ENCODE results near the gene ZMYND12.

Gene ZMYND12

DNA sequence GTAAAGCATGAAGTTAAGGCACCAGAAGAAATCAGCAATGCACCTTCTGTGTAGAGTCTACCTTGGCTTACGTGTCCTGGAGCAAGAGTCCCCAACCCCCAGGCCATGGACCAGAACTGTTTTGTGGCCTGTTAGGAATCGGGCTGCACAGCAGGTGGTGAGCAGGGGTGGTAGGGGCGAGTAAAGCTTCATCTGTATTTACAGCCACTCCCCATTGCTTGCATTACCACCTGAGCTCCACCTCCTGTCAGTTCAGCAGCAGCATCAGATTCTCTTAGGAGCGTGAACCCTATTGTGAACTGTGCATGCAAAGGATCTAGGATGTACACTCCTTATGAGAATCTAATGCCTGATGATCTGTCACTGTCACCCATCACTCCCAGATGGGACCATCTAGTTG is 21.5 kb downstream of the ZMYND12 start:
- no peak for DNase-seq

DNA sequence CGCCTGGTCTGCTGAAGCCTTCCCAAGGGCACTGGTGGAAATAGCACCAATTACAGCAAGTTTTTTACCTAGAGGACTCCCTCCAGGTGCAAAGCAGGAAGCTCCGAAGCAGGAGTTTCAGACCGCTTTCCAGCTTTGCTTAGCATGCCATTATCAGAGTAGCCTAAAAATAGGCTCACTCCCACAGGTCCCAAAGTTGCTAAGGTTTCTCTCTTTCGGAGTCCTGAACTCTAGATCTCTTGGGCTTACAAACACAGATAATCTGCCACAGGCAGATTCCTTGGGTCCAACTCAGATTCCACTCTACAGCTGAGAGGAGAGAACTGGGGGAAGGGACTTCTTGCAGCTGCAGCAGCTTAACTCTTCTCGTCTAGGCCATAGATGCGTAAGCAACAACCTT is 22.5 kb downstream of the ZMYND12 start:
- DNase-seq, result no peak

DNA sequence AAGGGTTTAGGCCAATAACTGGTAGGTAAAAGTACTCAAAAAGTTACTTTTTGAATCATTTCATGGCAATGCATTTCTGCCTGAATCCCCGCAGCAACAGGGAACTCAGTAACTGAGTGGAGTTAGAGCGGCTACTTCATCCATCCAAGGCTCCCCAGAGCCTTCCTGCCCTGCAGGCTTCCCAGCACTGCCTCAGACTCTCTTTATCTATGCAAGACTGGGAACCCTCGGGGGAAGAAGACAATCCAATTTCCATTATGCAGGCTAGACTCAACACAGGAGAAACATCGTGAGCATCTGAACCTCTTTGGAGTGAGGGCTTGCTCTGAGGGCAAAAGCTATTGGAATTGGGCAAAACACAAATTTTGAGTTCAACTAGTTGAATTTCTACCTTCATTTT is 23.1 kb downstream of the ZMYND12 start:
- no peak for DNase-seq

DNA sequence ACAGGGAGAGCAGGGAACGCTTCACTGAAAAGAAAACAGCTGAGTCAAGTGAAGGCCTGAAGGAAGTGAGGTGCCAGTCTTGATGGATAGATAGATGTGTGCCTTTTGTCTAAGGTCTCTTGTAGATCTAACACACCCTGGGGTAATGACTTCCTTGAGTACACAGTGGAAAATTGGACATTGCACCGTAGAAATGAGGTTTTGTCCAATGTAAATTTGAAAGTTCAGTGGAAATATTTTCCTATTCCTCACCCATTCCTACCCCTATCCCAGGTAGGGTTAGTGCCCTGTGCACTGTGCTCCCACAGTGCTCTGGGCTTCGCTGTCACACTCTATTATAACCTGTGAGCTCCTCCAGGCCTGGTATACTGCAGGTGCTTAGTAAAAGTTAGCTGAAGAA is 24.3 kb downstream of the ZMYND12 start:
- no peak for DNase-seq

DNA sequence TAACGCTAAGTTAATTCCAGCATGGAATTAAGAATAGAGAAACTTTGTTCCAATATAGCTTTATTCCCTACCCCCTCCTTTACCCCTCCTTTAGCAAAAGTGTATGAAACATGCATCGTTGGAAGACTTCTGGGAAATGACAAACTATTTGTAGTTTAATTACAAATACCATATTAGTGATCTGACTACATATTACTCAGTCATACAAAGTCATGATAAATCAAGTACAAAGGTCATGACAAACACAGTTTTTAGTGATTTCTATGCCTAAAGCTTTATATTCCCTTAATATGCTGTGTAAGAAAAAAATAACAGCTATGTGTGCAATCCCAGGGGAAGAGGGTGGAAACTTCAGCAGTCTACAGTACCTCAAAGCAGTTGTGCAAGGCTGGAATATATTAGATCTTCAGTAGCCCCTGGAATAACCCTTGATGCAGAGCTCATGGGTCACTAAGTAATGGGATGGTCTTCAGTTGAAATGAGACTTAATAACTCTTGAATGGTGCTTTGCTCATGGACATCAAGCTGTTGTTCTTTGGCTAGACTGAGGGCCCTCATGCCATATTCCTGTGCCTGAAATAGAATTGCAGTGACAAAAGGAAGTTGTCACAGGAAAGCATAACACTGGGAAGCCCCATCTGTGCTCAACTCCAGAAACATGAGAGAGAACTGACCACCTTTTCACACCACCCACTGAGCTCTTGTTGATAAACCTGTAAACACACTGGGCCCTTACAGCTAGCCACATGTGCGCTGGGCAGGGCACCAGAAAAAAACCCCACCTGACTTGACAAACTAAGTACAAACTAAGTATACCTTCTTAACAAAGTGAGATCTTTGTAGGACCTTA is 25.3 kb downstream of the ZMYND12 start:
- DNase-seq, result no peak

DNA sequence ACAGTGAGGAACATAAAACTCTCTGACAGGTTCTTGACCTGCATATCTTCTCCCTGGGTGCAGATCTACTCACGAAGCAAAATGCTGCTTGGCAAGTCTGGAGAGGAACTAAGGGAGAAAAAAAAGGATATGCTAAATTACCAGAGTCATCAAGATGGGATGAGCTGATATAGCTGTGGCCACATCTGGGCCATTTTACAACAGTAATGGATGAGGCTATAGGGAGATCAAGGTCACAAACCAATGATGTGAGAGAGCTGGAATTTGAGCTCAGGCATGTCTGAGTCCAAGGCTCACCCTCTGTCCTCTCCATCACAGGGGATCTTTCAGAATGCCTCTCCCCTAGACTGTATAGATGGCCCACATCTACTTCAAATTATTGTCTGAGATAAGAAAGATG is 26.2 kb downstream of the ZMYND12 start:
- no peak for DNase-seq

DNA sequence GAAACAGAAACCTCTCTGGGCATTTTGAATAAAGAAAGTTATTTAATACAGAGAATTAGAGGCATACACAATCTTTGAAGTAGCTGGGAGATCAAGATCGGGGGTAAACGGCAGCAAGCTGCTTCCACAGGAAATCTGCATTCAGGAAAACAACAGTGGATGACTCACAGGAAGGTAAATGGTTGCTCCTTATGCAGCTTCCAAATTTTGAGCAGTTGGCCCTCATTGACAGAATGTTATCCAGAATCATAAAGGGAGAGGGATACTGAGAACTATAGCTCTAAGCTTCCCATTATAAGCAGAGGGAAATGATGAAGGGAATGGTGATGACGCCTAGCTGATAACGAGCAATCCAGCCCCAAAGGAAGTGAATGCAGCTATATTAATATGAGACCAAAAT is 28.6 kb downstream of the ZMYND12 start:
- no peak for DNase-seq

DNA sequence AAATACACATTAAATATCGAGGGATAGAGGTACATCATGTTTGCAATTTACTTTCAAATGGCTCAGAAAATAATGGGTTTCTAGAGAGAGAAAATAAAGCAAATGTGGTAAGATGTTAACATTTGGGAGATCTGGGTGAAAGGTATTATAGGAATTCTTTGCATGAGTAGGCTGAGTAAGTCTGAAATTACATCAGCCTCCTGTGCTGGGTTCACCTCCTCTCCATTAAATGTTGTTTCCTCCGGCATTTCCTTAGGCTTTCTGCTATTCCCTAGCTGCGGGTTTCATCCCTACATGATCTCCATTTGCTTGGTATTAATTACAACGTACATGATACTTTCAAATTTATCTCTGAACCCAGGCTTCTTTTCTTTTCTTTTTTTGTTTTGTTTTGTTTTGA is 31.6 kb downstream of the ZMYND12 start:
- DNase-seq, result no peak

DNA sequence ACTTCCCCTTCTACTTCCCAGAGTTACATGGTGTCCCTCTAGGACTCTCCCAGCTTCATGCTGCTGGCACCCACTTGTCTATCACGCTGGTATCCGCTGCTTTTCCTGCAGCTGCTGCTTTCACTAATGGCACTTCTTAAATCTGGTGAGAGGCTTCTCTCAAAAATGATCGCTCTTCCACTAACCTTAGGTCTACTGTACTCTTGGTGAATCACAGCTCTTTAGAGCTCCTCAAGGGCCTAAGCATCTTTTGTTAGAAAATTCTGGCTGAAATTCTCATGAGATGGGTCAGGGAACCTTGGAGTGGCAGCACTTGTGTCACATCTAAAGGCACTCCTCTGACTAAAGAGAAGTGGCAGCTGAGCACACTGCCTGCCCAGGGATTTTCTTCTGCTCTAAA is 32.1 kb downstream of the ZMYND12 start:
- peak; percentile 99 for DNase-seq

DNA sequence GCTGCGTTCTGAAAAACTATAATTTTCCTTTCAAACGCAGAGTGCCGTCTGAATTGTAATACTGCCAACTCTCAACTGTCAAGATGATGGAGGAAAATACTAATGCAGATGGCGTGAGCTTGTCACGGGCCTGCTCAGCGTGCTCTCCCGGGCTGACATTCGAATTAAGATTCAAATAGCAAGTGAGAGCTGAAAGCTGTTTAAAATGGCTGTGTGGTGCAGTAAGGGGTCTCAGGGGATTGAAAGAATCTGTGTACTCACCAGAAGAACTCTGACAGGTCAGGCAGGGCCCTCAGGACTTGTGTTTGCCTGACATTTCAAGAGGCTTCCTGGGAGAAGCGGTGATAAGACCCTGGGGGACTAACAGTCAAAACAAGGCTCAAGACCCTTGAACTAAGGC is 33.1 kb downstream of the ZMYND12 start:
- peak; percentile 96 for DNase-seq

DNA sequence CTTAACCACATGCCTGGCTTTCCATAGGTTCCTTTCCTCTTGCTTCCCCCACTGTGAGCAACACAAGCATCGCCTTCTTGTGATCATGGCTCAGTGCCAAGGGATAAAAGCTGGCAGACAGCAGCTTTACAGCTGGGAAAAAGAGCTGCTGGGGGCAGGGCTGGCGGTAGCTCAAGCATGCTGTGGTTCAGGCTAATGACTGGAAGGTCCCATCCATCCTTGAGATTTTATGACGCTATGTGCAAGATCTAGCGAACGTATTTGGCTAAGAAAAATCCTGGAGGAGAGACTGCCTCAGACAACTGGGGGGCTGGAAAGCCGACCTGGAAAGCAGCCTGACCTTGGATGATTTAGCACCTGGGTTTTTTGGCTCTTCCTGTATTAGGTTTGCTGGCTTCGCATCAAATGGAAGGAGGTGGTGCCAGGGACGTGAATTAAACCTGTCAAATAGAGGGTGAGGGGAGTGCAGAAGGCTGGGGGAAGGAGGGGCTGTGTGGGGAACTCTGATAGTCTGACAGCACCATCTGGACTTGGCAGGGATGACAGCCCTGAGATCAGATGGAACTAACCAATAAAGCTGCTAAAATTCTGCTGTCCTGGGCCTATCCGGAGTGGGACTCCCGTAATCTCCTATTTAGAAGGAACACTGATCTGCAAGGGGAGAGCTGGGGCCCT is 34.8 kb downstream of the ZMYND12 start:
- DNase-seq, result peak; percentile 99

DNA sequence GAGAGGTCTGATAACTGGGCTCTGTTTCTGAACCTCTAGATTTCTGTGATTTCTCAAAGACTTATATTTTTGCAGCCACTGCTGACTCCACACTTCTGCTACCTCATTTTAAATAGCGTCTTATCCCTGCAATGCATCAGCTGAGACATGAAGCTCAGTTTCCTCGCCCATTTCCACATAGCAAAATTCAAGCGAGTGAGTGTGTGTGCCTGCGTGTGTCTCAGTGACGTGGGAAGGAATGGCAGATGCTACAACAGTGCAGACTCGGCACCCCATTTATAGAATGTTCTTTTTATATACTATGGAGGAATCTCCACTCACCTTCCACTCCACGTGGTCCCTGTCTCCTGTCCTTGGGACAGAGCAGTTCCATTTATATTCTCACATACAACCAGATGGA is 35.7 kb downstream of the ZMYND12 start:
- DNase-seq, result no peak

DNA sequence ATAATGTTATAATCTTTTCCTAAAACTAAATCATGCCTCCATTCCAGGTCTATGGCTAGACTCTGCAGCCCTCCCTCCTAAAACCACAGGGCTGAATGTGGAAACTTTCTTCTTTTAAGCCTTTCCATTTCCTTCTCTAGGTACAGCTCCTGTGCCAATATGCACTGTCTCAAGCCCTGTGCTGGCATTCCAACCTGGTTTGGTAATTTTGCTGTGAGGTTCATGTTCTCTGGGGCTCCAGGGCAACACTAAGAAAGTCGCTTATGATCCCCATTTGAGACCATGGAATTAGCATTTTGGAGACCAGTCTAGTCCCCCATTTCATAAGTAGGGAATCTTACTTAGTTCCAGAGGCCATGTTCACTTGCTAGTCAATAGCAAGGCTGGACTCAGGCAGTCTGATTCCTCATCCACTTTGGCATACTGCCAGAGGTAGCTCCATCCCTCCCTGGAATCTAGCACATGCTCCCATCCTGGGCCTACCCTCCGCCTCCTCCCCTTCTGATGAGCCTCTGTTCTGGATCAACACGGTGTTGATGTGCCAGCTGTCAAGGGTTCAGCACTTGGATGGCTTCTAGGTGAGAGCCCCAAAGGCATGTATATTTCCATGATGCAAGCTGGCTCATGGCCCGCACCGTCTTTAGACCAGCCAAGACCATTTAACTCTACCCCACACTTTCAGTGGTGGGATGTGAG is 36.5 kb downstream of the ZMYND12 start:
- DNase-seq, result peak; percentile 28

DNA sequence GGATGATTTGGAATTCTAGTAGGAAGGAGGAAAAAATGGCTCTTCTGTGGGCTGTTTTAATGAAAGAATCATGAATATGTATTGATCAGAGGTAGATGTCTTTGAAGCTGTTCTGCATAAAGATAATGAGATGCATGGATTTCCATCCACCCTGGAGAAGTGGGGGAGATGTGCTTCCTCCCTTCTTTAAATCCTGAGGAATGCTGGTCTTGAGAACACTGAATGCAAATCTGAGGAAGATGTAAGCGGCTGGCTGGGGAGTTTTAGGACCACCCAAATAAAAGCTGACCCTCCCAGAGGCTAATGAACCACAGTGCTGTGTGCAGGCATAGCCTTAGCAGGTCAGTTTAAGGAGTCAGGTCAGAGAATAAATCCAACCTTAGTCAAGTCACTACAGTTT is 37.3 kb downstream of the ZMYND12 start:
- DNase-seq, result no peak

DNA sequence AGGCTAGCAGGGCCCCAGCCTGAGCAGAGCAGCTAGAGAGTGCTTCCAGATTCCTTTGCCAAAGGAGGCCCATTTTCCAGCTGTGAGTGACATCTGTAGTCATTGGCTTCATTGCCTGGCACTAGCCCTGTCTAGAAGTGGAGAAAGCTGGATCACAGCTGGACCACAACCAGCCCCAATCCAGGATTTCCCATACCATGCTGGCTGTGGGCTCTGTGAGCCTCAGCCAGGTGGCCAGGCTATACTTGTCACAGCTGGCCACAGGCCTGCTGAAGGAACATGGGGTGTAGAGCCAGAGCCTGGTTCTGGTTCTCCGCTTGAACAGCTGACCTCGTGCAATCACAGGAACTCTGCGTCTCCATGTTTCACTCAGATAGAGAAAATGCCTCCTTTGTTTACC is 38.7 kb downstream of the ZMYND12 start:
- no peak for DNase-seq

DNA sequence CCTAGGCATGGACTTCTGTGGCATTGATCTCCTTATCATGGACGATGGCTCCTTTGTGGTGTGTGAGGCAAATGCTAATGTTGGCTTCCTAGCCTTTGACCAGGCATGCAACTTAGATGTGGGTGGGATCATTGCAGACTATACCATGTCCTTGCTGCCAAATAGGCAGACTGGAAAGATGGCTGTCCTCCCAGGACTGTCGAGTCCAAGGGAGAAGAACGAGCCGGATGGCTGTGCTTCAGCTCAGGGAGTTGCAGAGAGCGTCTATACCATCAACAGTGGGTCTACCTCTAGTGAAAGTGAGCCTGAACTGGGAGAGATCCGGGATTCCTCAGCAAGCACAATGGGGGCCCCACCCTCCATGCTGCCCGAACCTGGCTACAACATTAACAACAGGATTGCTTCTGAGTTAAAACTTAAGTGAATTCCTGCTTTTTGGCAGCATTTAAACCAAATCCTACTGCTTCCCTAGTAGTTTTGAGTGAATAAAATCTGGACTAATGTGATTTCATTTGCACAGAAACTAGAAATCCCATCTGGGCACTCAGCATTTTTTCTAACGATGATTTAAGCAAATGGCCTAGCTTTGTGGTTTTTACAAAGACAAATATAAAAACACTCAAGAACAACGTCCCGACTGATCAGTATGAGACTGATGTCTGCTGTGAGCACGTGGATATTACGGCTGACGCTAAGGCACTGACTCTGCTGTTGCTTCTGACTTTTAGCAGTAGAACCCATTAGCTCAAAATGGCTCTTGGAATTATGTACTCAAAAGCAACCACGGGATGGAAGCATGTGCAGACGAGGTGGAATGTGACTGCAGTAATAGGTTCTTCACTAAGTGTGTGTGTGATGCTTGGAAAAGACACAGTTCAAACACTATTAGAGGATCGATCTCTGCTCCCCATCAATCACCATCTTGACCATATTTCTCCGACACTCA is 41.0 kb downstream of the ZMYND12 start:
- DNase-seq, result no peak

DNA sequence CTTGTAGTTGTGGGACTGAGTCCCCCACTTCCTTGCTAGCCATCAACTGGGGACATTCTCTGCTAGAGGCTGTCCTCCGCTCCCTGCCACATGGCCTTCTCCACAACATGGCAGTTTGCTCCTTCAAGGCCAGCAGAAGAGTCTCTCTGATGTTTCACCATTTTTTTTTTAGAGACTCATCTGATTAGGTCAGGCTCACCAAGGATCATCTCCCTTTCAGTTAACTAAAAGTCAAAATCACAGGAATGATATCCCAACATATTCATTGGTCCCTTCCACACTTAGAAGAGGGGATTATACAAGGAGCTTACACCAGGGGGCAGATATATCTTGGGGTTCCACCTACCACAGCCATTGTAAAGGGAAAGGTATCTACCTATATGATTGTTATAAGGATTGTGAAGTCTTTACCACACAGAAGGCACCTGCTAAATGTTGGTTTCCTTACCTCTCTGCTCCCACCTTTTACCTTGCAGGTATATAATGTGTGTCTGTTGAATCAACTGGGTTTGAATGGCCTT is 51.9 kb downstream of the ZMYND12 start:
- no peak for DNase-seq

DNA sequence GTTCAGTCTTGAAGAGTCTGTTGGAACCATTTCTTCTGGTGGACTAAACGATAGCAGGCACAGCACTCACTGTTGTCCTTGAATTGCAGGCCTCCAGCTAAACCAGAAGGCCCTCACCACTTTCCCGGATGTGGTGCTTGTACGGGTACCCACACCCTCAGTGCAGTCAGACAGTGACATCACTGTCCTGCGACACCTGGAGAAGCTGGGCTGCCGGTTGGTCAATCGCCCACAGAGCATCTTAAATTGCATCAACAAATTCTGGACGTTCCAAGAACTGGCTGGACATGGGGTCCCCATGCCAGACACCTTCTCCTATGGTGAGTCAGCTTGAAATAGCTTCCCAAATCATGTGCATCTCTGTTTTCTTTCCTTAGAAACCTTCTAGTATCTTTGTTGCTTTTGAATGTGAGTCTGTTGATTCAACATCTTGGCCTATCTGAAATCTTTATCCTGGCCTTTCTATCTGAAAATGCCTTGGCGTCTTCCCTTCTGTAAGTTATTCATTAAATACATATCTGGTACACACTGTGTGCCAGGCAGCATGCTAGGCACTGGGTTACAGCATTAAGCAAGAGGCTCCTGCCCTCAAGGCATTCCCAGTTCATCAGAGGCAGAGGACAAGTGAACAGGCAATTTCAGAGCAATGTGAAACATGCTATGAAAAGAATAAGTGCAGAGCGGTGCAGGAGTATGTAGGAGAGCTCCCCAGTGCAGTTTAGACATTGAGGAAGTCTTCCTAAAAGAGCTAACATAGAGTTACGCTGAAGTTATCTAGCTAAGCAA is 56.3 kb downstream of the ZMYND12 start:
- no peak for DNase-seq

DNA sequence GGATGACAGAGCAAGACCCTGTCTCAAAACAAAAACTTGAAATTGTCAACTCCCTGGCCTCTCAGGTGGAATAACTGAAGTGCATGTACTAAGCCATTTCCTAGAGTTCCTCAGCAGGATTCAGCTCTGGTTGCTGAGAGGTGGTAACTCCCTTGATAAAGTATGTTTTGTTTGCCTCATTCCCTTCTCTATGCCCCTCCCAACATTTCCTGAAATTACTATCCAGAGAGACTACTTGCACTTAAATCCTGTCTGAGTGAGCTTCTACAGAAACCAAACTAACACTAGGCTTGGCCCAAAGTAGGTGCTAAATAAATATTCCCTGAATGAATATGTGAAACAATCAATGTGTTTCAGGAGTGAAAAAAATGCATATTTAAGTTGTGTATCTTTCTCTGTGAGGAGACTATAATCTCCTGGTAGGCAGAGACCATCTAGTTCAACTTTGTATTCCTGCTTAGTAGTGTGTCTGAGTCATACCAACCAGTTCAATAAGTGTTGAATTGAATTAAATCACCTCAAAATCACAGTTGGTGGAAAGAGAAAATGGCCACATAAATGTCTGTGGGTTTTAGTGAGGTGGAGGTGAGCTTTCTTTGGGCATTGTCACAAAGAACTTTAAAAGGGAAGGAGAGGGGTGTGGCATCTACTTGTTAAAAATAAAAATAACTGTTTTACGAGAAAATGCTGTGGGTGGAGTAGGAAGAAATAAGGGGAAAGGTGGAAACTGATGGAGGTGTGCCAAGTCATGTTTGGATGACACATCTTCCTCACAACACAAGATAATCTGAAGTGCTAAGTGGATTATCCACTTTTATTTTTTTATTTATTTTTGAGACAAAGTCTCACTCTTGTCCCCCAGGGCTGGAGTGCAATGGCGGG is 62.6 kb downstream of the ZMYND12 start:
- no peak for DNase-seq

DNA sequence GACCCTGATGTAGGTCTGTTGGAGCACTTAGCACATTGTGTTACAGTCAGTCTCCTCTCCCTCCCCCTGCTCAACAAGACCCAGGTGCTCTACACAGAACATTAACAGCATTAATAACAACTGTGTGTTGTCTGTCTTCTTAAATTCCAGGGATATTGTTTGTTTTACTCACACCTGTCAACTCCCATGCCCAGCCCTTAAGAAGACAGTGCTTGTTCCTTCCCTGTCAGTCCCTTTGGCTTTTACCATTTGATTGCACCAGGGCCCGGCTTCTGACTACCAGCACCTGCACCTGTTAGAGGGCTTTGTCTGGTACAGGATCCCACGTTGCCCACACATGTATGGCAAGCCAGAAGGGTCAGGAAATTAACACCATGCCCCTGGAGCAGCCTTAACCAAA is 63.6 kb downstream of the ZMYND12 start:
- no peak for DNase-seq

DNA sequence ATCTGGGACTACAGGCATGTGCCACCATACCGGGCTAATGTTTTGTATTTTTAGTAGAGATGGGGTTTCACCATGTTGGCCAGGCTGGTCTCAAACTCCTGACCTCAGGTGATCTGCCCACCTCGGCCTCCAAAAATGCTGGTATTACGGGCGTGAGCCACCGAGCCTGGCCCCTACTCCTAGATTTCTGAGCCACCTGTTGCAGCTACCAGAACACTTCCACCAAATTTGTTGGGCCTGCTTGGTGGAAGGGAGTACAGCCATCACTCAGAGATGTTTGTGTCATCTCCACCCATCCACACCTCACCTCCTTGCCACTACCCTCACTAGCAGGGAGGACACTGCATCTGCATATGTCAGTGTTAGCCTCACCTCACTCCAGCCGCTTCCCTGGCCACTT is 69.8 kb downstream of the ZMYND12 start:
- no peak for DNase-seq
